MM.1S (cell line): ENCODE data around the gene PHPT1.

Experiments used
- EZH2 ChIP-seq: fragments of 300-600 bp; sonication (generic); optimal IDR thresholded peaks from 2 replicates; pipeline ENCODE3; 2017; ENCODE audit warnings: low read depth, mild to moderate bottlenecking, antibody characterized with exemption, low read length, mixed read lengths
- TF ChIP-seq, protein P1 (sequence below): fragments of 300-600 bp; sonication (generic); IDR thresholded peaks from 2 replicates; pipeline ENCODE4 v1.5.1; 2016; ENCODE audit warnings: antibody characterized with exemption, low read length, mixed read lengths

DNA sequence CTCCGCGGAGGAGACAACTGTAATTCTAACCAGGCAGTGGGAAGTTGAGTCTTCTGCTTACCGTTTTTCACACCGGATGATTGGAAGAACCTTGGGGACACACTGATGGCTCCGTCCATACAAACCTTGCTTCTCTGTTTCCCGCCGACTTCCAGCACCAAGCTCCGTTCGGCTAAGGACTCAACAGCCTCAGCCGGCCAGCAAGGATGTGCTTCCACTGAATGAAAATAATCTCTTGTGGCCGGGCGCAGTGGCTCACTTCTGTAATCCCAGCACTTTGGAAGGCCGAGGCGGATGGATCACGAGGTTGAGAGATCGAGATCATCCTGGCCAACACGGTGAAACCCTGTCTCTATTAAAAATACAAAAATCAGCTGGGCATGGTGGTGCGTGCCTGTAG is 18.7 kb downstream of the PHPT1 start:
- TF ChIP-seq, protein P1, sequence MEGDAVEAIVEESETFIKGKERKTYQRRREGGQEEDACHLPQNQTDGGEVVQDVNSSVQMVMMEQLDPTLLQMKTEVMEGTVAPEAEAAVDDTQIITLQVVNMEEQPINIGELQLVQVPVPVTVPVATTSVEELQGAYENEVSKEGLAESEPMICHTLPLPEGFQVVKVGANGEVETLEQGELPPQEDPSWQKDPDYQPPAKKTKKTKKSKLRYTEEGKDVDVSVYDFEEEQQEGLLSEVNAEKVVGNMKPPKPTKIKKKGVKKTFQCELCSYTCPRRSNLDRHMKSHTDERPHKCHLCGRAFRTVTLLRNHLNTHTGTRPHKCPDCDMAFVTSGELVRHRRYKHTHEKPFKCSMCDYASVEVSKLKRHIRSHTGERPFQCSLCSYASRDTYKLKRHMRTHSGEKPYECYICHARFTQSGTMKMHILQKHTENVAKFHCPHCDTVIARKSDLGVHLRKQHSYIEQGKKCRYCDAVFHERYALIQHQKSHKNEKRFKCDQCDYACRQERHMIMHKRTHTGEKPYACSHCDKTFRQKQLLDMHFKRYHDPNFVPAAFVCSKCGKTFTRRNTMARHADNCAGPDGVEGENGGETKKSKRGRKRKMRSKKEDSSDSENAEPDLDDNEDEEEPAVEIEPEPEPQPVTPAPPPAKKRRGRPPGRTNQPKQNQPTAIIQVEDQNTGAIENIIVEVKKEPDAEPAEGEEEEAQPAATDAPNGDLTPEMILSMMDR, result no peak
- TF ChIP-seq EZH2, result no peak
